DMS153 treated with DMSO at 0.1 percent for 48 hours (cell line): Measurements from ENCODE around the gene ATG12.
"Not testable (repeated sequence)": the region's sequence is repeated elsewhere in the genome, so short reads cannot be mapped to it uniquely, and the experiment has no call there.

Source experiments
- DNase-seq: peaks from one replicate; lab custom pipeline; 2025; ENCODE audit not compliant: unreplicated experiment; lab: John Stamatoyannopoulos, UW

The ATG12 gene

DNA sequence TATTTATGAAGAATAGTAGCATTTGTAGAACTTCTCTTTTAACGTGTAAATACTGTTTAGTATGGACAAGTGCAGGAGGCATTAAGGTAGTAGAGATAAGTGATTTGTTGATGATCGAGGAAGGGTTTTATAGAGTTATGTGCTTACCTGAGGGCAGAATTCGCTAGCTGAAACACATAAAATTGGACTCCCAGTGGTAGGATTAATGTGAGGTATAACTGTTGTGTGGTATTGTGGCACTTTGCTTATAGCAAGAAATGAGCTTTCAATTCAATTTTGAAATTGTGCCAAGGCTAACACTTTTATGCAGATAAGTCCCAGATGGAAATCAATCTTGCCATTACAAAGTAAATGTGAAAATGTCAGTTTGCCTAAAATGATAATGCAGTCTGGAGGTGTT is 1.6 kb upstream of the ATG12 start:
- no peak for DNase-seq

DNA sequence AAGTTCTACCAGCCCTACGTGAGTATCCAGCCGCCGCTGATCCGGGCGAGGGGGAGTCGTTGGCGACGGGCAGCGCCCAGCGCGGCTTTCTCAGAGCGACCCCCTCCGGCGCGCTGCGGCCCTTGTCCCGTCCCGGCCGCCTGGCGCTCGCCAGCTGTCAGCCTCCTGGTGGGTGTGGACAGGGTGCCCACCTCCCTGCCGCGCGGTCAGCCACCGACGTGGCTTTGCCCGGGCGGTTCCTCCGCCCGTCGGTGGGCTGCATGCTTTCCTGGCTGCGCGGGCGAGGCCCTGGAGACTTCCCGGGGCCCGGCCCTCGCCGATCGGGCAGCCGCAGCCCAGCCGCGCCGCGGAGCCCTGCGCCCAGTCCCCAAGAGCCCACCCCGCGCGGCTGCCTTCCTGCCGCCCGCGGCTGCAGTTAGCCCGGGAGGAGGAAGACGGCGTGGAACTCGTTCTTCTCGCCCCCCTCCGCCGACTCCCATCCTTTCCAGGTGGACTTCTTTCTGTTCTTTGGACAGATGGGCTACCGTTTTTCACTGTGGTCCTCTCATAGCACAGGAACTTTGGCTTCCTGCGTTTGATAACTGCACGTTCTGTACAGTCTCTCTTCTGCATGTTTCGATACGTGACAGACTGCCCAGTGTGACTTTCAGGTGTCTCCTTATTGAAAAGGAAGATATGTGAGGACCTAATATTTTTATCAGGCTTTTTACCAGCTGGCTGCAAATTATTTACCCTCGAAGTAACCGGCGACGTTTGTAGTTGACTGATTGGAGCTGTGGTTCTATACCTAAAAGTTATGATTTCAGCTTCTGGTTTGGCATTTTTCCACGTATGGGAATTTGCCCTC is 947 bp upstream of the ATG12 start:
- DNase-seq = no peak

DNA sequence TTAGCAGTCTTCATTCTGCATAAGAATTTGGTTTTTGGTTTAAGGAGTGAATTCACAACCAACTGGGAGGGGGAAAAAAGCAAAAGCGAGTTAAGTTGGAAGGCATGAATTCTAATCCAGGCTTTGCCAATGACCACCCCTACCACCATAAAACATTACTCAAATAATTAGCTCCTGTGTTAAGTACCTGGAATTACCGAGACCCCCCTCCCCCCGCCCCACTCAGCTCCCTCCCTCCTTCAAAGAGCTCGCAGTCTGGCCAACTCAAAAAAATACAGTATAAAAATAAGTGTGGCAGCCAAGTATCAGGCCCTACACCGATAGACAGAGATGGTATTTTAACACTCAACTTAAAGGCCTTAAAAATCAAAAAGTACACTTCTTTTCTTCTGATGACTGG is 492 bp downstream of the ATG12 start:
- no peak for DNase-seq

DNA sequence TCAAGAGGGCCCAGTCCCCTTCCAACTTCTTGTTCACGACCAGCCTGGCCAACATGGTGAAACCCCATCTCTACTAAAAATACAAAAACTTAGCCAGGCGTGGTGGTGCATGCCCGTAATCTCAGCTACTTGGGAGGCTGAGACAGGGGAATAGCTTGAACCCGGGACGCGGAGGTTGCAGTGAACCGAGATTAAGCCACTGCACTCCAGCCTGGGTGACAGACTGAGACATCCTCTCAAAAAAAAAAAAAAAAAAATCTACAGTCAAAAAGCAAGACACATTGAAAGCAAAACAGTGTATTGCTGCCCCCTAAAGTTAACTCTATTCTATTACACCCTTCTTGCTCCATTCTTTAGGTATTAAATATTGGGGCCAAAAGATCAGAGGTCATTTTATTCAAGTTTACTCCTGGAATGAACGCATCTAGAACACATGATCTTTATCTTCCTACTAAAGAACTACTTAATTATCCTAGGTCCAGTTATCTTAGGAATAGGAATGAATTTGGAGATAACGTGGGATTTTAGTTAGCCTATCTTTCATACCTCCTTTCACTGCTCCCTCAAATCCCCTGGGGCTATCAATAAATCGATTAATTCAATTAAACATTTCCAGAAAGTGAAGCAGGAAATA is 2.4 kb downstream of the ATG12 start:
- DNase-seq = no peak

DNA sequence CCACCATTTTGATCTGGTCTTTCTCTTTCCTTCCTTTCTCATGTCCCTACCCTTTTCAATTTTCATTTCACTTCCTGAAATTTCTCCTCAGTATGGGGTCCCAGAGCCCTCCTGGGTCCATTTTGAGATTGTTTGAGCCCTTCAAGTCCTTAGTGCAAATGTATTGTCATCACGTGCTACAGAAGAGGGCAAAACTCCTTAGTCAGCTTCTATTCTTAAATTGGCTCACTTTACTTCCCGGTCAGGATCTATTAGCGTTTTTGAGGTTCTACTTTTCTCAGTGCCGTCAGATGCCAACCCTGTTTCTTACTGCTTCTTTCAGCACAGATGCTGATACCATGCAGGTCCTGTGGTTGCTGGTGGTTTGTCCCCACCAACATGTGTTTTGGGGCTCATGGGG is 5.9 kb downstream of the ATG12 start:
- DNase-seq = no peak

DNA sequence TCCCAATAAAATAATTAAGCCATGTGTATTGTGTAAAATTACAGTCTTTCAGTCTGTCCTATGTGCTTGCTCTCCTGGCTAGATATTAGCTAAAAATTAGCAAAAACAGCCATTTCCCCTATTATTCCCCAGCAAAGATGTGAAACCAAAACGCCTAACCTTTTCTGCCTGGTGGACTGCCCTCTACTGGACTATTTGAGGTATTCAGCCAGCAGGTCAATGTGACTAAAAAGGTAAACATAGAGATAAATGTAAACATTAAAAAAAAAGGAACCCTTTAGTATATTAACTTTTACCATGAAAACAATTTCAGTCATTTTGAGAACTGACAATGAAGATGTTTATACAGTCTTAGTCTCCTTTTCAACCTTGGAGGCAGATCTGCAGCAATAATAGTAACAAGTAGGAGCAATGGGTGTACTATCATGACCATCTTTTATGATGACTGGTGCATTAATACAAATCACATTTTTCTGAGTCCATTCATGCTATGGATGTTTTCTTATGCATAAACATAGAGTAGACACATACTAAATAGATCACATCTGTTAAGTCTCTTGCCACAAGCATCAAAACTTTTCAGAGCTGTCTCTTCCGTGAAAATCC is 10.1 kb downstream of the ATG12 start:
- no peak for DNase-seq

DNA sequence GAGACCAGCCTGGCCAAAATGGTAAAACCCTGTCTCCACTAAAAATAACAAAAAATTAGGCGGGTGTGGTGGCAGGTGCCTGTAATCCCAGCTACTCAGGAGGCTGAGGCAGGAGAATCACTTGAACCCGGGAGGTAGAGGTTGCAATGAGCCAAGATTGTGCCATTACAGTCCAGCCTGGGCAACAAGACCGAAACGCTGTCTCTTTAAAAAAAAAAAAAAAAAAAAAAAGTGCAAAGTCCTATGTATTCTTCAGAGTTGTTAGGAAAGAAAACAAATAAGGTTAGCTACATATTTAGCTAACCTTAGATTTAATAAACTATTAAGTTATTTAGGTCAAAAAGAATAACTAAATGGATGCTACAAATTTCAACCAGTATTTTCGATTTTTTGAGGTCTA is 11.5 kb downstream of the ATG12 start:
- no peak for DNase-seq

DNA sequence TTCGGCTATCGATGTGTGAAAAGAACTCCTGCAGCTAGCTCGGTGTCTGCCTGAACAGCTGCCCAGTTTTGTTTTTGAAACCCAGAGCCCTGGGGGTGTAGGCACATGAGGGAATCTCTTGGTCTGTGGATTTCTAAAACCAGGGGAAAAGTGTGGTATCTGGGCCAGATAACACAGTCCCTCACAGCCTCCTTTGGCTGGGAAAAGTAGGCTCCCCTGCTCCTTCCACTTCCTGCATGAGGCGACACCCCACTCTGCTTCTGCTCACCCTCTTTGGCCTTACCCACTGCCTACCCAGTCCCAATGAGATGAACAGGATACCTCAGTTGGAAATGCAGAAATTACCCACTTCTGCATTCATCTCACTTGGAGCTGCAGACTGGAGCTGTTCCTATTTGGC is 15.4 kb downstream of the ATG12 start:
- no peak for DNase-seq

DNA sequence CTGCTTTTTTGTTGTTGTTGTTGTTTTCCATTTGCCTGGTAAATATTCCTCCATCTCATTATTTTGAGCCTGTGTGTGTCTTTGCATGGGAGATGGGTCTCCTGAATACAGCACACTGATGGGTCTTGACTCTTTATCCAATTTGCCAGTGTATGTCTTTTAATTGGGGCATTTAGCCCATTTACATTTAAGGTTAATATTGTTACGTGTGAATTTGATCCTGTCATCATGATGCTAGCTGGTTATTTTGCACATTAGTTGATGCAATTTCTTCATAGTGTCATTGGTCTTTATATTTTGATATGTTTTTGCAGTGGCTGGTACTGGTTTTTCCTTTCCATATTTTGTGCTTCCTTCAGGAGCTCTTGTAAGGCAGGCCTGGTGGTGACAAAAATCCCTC is 16.4 kb downstream of the ATG12 start:
- DNase-seq = not testable (repeated sequence)

DNA sequence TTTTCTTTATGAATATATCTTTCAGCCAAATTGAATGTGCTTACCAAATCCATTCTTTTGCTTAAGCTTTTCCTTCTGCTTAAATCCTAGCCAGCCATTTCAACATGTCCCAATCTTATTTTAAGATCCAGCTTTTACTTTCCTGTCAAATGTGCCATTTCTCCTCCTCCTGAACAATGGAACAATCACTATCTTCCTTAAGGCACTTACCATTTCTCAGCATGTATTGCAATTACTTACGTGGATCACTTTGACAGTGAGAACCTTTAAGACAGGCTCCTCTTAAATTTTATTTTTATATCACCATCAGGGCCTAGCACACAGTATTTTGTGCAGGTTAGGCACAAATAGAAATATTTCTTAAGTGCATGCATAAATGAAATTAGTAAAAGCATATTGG is 20.5 kb downstream of the ATG12 start:
- DNase-seq = no peak

DNA sequence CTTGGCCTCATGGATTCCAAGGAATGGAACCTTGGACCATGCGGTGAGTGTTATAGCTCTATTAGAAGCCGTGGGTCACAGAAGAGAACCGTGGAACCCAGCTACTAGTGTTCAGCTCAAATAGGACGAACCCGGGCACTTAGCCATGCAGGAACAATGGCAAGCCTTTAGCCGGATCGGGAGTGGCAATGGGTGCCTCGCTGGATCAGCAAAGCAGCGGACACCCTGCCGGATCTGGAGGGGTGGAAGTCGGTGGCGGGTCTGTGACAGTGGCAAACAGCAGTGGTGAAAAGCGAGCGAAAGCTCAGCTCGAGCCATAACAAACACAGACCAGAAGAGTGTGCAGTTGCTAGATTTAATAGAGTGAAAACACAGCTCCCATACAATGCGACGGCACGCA is 22.5 kb downstream of the ATG12 start:
- DNase-seq = no peak

DNA sequence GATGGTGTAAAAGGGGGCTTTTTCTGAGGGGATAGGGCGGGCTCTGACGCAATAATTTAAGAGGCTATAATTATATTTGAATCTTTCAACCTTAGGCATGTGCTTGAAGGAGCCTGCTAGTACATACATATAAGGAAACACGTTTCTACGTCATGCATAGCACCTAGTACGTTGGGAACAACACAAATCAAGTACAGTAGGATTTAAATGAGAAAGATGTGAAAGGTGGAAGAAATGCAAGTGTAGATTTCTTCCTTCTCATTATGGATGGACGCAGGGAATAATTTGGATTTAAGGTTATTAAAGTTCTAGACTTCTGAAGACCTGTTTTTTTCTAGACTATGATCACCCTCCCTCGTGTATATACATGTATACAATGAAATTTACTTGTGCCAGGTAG is 24.0 kb downstream of the ATG12 start:
- no peak for DNase-seq

DNA sequence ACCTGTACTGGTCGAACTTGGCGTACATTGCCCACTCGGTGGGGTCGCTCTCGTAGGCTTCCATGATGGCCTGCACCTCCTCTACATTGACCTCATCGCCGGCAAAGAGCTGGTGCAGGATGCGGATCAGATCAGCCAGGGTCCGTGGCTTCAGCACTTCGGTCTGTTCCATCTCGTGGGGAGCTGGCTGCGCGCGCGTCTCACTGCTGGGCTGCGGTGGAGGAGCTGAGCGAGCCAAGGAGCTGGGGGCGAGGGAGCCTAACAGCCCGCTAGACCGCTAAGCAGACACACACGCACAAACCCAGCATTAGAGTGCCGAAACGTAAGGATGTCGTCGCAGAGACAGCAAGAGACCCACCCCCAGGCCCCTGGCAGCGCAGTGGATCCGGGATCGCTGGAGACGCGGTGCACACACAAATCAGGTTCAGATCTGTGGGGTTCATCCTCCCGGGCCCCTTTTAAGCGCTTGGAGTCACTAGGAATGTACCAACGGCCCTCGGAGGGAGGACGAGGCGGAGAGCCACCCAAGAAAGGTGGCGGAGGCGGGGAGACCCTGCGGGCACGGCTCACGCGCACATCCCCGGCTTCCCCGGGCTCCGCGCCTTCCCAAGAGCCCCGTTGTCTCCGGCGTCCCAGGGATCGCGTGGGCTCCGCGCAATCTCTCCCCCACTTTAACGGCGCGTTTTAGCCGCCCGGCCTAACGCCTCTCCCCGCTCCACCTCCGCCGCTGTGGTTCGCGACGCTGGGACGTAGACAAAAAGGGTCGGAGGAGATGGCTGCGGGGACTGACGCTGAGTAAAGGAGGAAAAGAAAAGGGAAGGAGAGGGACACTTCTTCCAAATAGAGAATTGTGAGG is 24.9 kb downstream of the ATG12 start, which contains the start of gene CDO1:
TSS of gene CDO1 (minus strand) at position 434 of the 856 bp plus-strand sequence. CDS start at position 172, 262 bp downstream.
- no peak for DNase-seq

DNA sequence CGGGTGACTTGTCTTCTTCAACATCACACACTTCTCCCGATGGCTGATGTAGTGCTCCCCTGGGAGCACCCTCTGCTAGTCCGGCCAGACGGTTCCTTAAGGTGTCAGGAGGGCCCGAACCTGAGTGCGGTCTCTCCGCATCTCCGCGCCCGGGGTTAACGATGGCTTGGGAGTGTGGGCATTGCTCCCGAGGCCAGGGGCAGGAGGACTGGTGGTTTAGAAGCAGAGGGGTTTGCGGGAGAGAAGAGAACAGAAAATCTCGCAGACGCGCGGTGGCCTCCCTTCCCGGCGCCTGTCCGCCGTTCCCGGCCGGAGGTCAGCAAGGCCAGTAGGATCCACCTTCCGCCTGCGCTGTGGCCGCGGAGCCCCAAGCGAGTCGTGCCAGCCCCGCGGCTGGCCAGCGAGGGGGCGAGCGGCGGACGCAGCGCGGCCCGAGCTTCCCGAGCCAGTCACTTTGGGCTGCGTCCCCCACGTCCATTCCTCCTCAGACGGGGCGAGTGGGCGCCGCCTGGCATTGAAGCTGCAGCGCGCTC is 25.6 kb downstream of the ATG12 start:
- no peak for DNase-seq

DNA sequence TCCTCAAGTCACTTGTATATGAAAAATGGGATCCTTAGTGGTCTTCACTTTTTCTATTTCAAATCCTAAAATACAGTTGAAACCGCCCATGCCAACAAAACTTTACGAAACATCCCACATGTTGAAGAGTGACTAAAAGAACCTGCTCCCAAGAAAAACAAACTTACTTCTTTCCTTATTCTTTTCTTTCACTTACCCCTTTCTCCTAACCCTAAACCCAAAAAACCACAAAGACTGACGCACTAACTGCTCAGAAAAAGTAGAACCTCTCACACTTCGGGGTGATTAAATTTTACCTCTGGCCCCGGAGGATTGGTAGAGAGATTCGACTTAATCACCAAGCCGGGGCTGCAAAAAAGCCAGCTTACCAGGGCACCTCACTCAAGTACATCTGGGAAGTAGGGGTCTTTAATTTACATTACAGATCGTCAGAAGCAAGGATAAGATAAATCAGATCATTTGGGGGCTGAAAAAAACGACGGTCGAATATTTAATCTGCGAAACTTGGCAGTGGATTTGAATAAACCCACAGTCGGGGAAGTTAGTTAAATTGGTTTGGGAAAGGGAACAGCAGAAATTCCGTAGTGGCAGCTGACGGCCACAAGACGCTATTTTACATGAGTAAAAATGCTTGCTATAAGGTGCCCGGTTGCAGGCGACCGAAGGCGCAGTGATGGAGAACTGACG is 26.2 kb downstream of the ATG12 start:
- no peak for DNase-seq

DNA sequence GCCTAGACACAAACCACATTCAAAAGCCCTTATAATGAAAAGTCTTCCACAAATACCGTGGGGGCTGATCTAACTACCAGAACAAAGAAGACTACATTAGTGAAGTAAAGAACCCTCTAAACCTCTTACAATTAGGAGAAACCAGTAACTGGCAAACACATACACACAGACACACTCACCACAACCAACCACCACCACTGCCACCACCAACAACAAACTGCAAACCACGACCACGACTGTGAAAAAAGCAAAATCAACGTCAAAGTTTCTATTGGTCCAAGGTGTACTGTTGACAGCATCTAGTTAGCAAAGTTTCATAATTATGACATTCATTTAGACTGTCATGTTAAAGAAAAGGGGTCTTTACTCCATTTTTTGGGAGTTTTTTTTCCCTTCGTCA is 27.6 kb downstream of the ATG12 start:
- no peak for DNase-seq

DNA sequence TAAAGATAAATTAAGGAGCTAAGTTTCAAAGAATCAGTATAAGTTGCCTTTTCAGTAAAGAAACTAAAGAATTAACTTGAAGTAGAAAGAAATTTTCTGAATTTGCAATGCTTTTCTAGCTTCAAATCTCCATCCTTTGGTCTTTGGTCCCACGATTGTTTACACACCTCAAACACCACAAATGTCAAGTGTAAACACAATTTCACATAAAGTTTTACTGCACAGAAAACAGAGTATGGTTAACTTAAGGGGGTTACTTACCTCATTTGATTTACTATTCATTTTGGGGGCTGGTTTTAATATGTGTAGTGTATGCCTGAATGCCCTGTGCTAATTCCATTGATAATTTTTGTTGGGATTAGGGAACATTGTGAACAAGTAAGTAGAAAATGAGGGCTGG is 29.0 kb downstream of the ATG12 start:
- DNase-seq = no peak

DNA sequence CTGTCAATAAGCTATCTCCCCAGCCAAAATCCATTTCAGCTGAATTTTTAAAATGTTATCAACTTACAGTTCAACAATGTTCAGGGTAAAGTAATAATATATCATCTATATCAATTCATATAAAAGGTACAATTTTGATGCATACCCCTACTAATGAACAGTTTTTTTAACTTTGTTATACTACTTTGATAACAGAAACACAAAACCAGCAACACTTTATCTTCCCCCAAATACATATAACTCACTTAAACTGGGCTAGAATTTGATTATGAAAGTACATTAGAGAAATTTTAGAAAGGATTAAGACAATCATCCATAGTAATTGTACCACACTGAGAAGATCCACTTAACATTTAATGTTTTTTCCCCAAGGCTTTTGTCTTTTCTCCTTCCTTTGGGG is 30.0 kb downstream of the ATG12 start:
- DNase-seq = no peak

DNA sequence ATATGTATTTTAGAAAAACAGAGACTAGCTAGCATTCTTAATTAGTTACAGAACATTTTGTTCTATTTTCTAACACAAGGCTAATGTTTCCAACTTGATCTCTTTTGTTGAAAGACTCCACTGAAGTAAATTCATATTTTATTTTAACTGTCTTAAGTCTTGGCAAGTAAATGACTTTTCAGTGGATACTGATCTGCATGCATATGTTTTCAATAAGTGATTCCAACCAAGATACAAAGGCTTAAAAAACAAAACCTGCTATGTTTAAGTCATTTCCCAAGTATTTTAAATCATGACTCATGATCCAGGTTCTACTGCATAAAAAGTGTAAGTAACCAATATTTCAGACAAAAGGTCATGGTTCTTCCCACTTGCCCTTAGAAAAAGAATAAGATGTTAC is 30.6 kb downstream of the ATG12 start:
- DNase-seq = no peak

DNA sequence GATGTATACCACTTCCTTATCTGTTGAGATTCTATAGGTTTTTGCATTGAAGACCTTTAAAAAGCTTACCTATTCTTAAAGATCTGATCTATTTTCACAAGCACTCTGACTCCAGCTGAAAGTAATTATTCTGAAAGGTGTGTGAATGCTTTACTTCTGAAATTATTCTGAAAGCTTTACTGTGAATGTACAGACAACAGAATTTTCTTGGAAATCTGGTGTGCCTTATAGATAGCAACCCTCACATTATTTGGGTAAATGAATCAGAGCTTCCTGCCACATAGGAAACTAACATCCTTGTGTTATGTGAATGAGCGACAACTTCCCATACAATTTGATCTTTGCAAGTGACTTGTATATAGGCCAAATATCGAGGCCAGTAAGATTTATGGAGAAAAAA is 31.4 kb downstream of the ATG12 start:
- no peak for DNase-seq
